Thyroid gland (tissue), 4 donors: ENCODE results near the gene IFNA2.

ENCODE experiments used
- CTCF ChIP-seq, 6 experiments: fragments of 200-600 bp in 3 of 6; fragments of 450-650 bp in 3 of 6; sonication (generic) in 3 of 6; IDR thresholded peaks; one replicate each; pipeline ENCODE4 v1.5.1; 2016 to 2019; ENCODE audit warnings: antibody characterized with exemption in 6 of 6, mild to moderate bottlenecking in 2 of 6, inconsistent platforms in 1 of 6, moderate library complexity in 1 of 6
- POLR2A ChIP-seq, 2 donors: fragments of 450-650 bp; IDR thresholded peaks; one replicate each; pipeline ENCODE4 v1.6.1; 2017; ENCODE audit warnings: antibody characterized with exemption in 2 of 2, mild to moderate bottlenecking in 2 of 2, moderate library complexity in 1 of 2

DNA sequence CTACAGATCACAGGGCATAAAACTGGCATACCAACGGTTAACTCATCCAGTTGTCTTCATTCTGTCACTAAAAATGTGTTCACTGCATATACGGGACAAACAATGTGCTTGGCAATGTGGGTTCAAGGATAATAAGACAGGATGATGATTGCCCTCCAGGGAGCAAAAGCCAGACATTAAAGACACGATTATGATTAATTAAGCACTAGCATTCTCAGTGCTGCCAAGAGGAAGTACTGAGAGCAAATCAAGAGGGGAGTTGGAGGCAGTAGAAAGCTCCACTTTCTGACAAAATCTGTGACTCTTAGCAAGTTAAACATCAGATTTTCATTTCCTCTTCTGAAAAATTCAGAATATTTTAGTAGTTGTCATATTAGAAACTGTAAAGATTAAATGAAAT is 14.8 kb upstream of the IFNA2 start:
- TF ChIP-seq CTCF (IDR thresholded peaks at IDR 0.05) (no peak), POLR2A (IDR thresholded peaks at IDR 0.05) (no peak)
